ENCODE data around the gene GAB4. TPM values are rescaled to one million over a fixed set of nuclear protein-coding genes. Genes with fewer than 3 reads are reported as not detected.

The GAB4 gene
- total RNA-seq, 2 experiments from 2014 or later, result not detected

DNA sequence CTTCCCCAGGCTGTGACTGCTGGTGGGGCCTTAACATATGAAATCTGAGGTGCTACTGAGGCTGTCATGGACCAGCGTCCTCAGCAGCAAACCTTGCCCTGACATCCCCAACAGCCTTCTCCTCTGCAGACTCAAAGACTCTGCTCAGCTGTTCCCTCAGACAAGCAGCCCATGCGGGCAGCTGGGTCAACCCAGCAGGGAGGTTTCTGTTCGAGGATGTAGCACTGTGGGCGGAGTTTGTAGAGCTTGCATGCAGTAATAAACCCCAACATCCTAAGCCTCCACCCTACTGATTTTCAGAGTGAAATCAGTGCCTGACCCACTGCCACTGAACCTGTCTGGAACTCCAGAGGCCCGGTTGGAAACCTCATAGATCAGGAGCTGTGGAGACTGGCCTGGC lies 94.0 kb downstream of the GAB4 start:
- no peak for ATAC-seq
- H3K36me3 Mint-ChIP-seq (ENCODE audit: low read depth), result no peaks in the 10 kb centered on the region
- ChIA-PET CTCF (no interaction called here), POLR2A (no interaction called here)
- DNase-seq, result no peak
- H3K9me3 Mint-ChIP-seq (ENCODE audit: insufficient read depth), result no peaks in the 10 kb centered on the region
- no peak overlapping the region for H3K4me3 Mint-ChIP-seq
- H3K27ac Mint-ChIP-seq, result no peak overlapping the region
- peaks cover 7% of the 10 kb centered on the region for H3K4me1 Mint-ChIP-seq (ENCODE audit: low read depth)
- peaks cover 17% of the 10 kb centered on the region for H3K27me3 Mint-ChIP-seq (ENCODE audit: low read depth)

DNA sequence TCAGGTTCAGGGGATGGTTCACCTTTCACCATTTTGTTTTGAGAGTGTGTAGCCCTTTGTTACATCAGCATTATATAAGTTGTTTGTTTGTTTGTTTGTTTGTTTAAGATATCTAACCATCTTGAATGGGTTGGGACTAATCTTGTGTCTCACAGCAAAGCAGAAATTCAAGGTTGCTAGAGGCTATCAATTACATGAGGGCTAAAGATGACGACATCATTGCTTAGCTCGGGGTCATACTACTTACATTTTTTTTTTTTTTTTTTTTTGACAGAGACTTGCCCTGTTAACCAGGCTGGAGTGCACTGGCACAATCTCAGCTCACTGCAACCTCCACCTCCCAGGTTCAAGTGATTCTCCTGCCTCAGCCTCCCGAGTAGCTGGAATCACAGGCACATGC lies 95.7 kb downstream of the GAB4 start:
- peaks cover 9% of the 10 kb centered on the region for H3K4me1 Mint-ChIP-seq (ENCODE audit: low read depth)
- H3K36me3 Mint-ChIP-seq (ENCODE audit: low read depth), result no peaks in the 10 kb centered on the region
- H3K4me3 Mint-ChIP-seq, result no peak overlapping the region
- H3K27ac Mint-ChIP-seq, result no peak overlapping the region
- CTCF ChIA-PET, result interaction anchor here (0.9 kb wide), 1 partner anchor 137 kb away, joined by 3 read pairs; no protein-coding TSS in a partner anchor
- POLR2A ChIA-PET, result no interaction called here
- peaks cover 14% of the 10 kb centered on the region for H3K27me3 Mint-ChIP-seq (ENCODE audit: low read depth)
- no peaks in the 10 kb centered on the region for H3K9me3 Mint-ChIP-seq (ENCODE audit: insufficient read depth)
- DNase-seq (no peak), ATAC-seq (no peak)

Other genes starting within 250 kb of the GAB4 start
- not detected for gene XKR3, start 182.8 kb downstream of the GAB4 start, total RNA-seq
- 10 to 100 TPM; 41.7 to 43.4 TPM for gene IL17RA, start 76.8 kb upstream of the GAB4 start, total RNA-seq
- under 1 TPM; 0.11 to 0.18 TPM for gene TMEM121B, start 113.1 kb upstream of the GAB4 start, total RNA-seq
- 10 to 100 TPM; 38.5 to 40.7 TPM for gene HDHD5, start 151.1 kb upstream of the GAB4 start, total RNA-seq
- 10 to 100 TPM; 61.5 to 65.0 TPM for gene ADA2, start 211.2 kb upstream of the GAB4 start, total RNA-seq